ENCODE measurements around the gene SEC31B.

DNA sequence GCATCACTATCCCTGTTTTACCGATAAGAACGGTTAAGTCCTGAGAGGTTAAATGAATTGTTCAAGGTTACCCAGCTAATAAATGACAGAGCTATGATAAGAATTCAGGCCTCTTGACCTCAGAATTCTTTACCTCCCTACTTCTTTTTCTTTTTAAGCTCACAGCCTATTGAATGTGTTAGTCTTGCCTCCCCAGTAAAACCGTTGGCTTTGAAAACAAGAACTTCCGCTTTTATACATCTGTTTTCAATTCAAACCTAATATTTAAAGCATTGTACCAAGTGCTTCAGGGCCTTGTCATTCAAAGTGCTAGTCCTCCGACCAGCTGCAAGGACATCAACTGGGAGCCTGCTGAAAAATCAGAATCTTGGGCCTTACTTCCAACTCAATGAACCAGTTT lies 15.6 kb downstream of the SEC31B start:
- TF ChIP-seq, protein P1, sequence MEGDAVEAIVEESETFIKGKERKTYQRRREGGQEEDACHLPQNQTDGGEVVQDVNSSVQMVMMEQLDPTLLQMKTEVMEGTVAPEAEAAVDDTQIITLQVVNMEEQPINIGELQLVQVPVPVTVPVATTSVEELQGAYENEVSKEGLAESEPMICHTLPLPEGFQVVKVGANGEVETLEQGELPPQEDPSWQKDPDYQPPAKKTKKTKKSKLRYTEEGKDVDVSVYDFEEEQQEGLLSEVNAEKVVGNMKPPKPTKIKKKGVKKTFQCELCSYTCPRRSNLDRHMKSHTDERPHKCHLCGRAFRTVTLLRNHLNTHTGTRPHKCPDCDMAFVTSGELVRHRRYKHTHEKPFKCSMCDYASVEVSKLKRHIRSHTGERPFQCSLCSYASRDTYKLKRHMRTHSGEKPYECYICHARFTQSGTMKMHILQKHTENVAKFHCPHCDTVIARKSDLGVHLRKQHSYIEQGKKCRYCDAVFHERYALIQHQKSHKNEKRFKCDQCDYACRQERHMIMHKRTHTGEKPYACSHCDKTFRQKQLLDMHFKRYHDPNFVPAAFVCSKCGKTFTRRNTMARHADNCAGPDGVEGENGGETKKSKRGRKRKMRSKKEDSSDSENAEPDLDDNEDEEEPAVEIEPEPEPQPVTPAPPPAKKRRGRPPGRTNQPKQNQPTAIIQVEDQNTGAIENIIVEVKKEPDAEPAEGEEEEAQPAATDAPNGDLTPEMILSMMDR (IDR thresholded peaks at IDR 0.05), result no peak
- TF ChIP-seq POLR2A (IDR thresholded peaks at IDR 0.05), result no peak

Data from tibial nerve (tissue), 3 donors.